Subcutaneous adipose tissue (tissue), 4 donors: Measurements from ENCODE around the gene RNH1. TPM values are rescaled to one million over a fixed set of nuclear protein-coding genes. Genes with fewer than 3 reads are reported as not detected.

Source experiments
- total RNA-seq, 4 donors: library from RNA; depleted of rRNA; stranded (reverse); fragments of >200 nt; gene quantifications; one replicate each; pipeline ENCODE4 v1.1.0, GENCODE V29; 2016
- TF ChIP-seq, protein P1 (sequence below): fragments of 450-650 bp; IDR thresholded peaks from one replicate; pipeline ENCODE4 v1.5.1; 2016; ENCODE audit warnings: low read depth, mild to moderate bottlenecking, control low read depth, antibody characterized with exemption, moderate library complexity

The RNH1 gene
- total RNA-seq: 100 to 1,000 TPM; 108 to 290 (median 245) TPM

- TF ChIP-seq, protein P1, sequence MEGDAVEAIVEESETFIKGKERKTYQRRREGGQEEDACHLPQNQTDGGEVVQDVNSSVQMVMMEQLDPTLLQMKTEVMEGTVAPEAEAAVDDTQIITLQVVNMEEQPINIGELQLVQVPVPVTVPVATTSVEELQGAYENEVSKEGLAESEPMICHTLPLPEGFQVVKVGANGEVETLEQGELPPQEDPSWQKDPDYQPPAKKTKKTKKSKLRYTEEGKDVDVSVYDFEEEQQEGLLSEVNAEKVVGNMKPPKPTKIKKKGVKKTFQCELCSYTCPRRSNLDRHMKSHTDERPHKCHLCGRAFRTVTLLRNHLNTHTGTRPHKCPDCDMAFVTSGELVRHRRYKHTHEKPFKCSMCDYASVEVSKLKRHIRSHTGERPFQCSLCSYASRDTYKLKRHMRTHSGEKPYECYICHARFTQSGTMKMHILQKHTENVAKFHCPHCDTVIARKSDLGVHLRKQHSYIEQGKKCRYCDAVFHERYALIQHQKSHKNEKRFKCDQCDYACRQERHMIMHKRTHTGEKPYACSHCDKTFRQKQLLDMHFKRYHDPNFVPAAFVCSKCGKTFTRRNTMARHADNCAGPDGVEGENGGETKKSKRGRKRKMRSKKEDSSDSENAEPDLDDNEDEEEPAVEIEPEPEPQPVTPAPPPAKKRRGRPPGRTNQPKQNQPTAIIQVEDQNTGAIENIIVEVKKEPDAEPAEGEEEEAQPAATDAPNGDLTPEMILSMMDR: no peak
Observed at GRCh38 chr11:506995-507726, at the start of gene RNH1. RNH1 (minus strand) TSS chr11:507242; CDS start chr11:502162, 5,080 bp downstream.

DNA sequence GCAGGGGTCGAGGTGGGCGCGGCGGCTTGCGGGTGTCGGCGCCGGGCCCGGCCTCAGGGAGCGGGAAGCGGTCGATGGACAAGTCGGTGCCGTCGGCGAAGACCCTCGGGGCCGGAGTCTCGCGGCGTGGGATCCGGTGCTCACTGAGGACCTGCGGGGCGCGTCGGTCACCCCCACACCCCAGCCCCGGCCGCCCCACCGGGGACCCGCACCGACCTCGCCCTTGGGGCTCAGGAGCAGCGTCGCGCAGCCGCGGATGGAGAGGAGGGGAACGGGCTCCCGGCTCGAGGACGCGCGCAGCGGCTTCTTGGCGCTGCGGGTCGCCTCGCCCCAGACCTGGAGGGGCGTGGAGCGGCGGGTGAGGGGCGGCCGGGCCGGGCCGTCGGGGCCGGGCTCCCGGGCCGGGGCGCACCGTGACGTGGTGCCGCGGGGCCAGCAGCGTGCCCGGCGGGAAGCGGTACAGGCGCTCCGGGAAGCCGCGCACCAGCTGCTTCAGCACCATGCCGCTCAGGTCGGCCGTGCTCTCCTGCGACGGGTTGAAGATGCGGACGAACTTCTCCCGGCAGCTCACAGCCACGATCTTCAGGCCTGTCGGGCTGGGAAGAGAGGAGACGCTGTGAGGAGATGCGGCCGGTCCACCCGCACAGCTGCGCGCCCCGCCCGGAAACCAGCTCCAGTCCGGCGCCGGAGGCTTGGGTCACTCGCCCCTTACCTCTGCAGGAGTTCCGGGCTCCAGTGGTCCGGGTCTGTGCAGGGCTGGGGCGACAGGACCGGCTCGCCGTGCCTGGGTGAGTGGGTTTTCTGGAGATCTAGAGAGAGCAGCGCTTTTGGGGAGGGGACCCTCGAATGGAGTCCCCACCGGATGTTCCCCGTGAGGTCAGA lies 49.0 kb upstream of the RNH1 start:
- TF ChIP-seq, protein P1: no peak

DNA sequence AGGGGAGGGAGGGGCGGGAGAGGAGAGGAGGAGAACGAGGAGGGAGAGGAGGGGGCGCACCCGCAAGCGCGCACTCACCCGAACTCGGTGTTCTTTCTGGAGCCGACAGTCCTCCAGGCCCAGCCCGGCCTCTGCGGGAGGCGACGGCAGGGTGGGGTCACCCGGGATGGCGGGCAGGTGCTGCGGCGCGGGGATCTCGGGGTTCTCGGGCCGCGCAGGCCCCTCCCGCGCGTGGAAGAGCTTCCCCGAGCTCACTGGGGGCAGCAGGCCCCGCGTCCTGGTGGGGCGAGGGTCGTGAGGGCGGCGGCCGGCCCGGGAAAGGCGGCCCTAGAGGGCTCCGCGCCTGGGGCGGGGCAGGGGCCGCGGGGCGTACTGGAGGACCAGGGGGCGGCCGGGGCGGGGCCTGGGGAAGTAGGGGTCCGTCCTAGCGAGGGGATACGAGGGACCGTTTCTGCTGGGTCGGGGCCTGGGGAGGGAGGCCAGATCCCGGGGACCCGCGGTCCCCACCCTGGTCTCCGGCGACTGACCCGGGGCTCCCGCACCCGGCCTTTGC lies 48.3 kb upstream of the RNH1 start:
- TF ChIP-seq, protein P1: no peak

- TF ChIP-seq, protein P1: no peak
Observed at GRCh38 chr11:554428-555226, 47.6 kb upstream of the RNH1 start.

DNA sequence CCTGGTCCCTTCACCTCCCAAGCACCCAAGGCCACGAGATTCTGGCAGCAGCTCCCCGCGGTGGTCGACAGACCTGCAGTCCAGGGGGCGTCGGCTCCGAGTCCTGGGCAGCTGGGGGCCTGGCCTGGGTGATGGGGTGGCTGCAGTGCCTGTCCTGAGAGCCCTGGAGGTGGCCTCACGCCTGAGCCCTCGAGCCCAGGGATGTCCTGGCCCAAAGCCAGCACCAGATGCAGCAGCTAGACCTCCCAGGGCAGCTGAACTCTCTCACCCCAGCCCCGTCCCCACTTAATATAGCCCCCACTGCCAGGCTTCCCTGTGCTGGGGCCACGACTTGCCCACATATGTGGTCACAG lies 46.9 kb upstream of the RNH1 start:
- TF ChIP-seq, protein P1: no peak

GRCh38 chr11:553083-553987 lies 46.3 kb upstream of the RNH1 start:
- TF ChIP-seq, protein P1: no peak
